K562 (cell line): ENCODE results near the gene ACSL6. TPM values are rescaled to one million over a fixed set of nuclear protein-coding genes. Genes with fewer than 3 reads are reported as not detected.

Source experiments
- ATAC-seq: fragments of 200-7000 bp; cut with Tn5 transposase; 3 replicates; pipeline ENCODE4 v1.9.1; 2020; ENCODE audit warnings: moderate library complexity
- BruUV-seq: library from RNA; stranded (reverse); fragments of 400-500 nt; replicated peaks from 2 replicates; lab custom pipeline; 2021; lab: Mats Ljungman, UMichigan
- CTCF ChIA-PET: fragments of 300-600 bp; formaldehyde crosslinking; extraction: SDS; loops from one replicate; lab custom pipeline; 2021; ENCODE audit warnings: low intra/inter-chr PET ratio; lab: Yijun Ruan, JAX
- POLR2A ChIA-PET: fragments of 300-600, 350-650 bp; sonication (Branson Sonifier 250); formaldehyde crosslinking; extraction: SDS; loops from one replicate; lab custom pipeline; 2021; ENCODE audit warnings: antibody characterized with exemption, inconsistent platforms; lab: Yijun Ruan, JAX
- DNase-seq, 4 experiments: peaks; one replicate each; pipeline versions ENCODE4 v3.0.0 to v3.0.0-alpha.2; 2011 to 2018; ENCODE audit warnings: low spot score in 3 of 4, mixed read lengths in 3 of 4; ENCODE audit errors: extremely low read depth in 1 of 4
- FAIRE-seq: peaks from 2 replicates; lab custom pipeline; 2011; peaks lifted over from hg19 to GRCh38; lab: Jason Lieb, UNC
- H2AFZ ChIP-seq: 2 replicates; pipeline ENCODE4 v1.6.0; 2011; ENCODE audit warnings: low read depth, low read length, control low read depth, inconsistent platforms
- H3K27ac ChIP-seq: fragments of 200-600 bp; 3 replicates; pipeline ENCODE4 v1.8.0; 2011; ENCODE audit warnings: low read depth, mild to moderate bottlenecking, control low read depth, inconsistent platforms, low read length, moderate library complexity, mixed read lengths; ENCODE audit errors: extremely low read depth
- H3K27me3 ChIP-seq, 2 experiments: fragments of 300-600 bp in 1 of 2; 2 replicates in 1 of 2; 3 replicates in 1 of 2; pipeline versions ENCODE4 v1.6.0 to v1.8.0; 2011; ENCODE audit warnings: inconsistent platforms in 2 of 2, low read length in 2 of 2, mild to moderate bottlenecking in 1 of 2, mixed read lengths in 1 of 2, moderate library complexity in 1 of 2; ENCODE audit not compliant: control insufficient read depth in 2 of 2, insufficient read depth in 2 of 2
- H3K36me3 ChIP-seq: fragments of 300-600 bp; 3 replicates; pipeline ENCODE4 v1.8.0; 2011; ENCODE audit warnings: mild to moderate bottlenecking, low read length, inconsistent platforms; ENCODE audit not compliant: control insufficient read depth, insufficient read depth
- H3K4me1 ChIP-seq, 2 experiments: fragments of 200-600 bp in 1 of 2; replicated peaks in 1 of 2; 2 replicates in 1 of 2; 3 replicates in 1 of 2; pipeline versions ENCODE4 v1.5.1 to v1.8.0; 2011; ENCODE audit warnings: inconsistent platforms in 2 of 2, low read length in 2 of 2, mild to moderate bottlenecking in 1 of 2, mixed read lengths in 1 of 2, moderate library complexity in 1 of 2; ENCODE audit not compliant: control insufficient read depth in 2 of 2, insufficient read depth in 2 of 2
- H3K4me2 ChIP-seq: 2 replicates; pipeline ENCODE4 v1.6.1; 2011; ENCODE audit warnings: low read length, control low read depth, inconsistent platforms, mixed read lengths; ENCODE audit not compliant: insufficient read depth
- H3K4me3 ChIP-seq: fragments of 200-600 bp; sonication (generic), shearing (Covaris generic); 2 replicates; pipeline ENCODE4 v1.5.1; 2016; ENCODE audit warnings: control low read depth, inconsistent platforms
- H3K79me2 ChIP-seq: fragments of 200-600 bp; 3 replicates; pipeline ENCODE4 v1.8.0; 2011; ENCODE audit warnings: low read length, inconsistent platforms; ENCODE audit not compliant: control insufficient read depth, insufficient read depth
- H3K9ac ChIP-seq, 2 experiments: 2 replicates each; pipeline versions ENCODE4 v1.6.0 to v1.6.1; 2011; ENCODE audit warnings: low read depth in 2 of 2, low read length in 2 of 2, control low read depth in 1 of 2, inconsistent platforms in 1 of 2, mild to moderate bottlenecking in 1 of 2, mixed read lengths in 1 of 2; ENCODE audit not compliant: insufficient read depth in 1 of 2
- H3K9me1 ChIP-seq: one replicate; pipeline ENCODE4 v1.6.0; 2011; ENCODE audit warnings: inconsistent platforms, mild to moderate bottlenecking, low read length, moderate library complexity; ENCODE audit not compliant: control insufficient read depth, insufficient read depth
- H3K9me3 ChIP-seq: replicated peaks from 2 replicates; pipeline ENCODE4 v1.5.1; 2011; ENCODE audit warnings: low read depth, low read length, inconsistent platforms; ENCODE audit not compliant: control insufficient read depth, insufficient read depth
- H4K20me1 ChIP-seq: replicated peaks from 2 replicates; pipeline ENCODE4 v1.6.1; 2011; ENCODE audit warnings: low read length, inconsistent platforms, mixed read lengths; ENCODE audit not compliant: control insufficient read depth, insufficient read depth
- DIDO1 ChIP-seq: fragments of 450-650 bp; IDR thresholded peaks from 2 replicates; pipeline ENCODE4 v1.6.1; 2016; ENCODE audit warnings: low read depth, missing biosample characterization, missing genetic modification characterization
- ESRRA ChIP-seq: fragments of 450-650 bp; IDR thresholded peaks from 2 replicates; pipeline ENCODE4 v1.6.1; 2014; ENCODE audit warnings: low read depth, mild to moderate bottlenecking, moderate library complexity, borderline replicate concordance
- ETV6 ChIP-seq, 3 experiments: fragments of 150-350 bp in 1 of 3; sonication (generic) in 1 of 3; formaldehyde crosslinking in 1 of 3; IDR thresholded peaks; 2 replicates each; pipeline versions ENCODE4 v1.6.1 to v1.8.0; 2014 to 2022; ENCODE audit warnings: borderline replicate concordance in 2 of 3, low read depth in 2 of 3, antibody characterized with exemption in 1 of 3, low read length in 1 of 3, mild to moderate bottlenecking in 1 of 3, missing genetic modification reagents in 1 of 3
- FOS ChIP-seq: IDR thresholded peaks from 3 replicates; pipeline ENCODE4 v1.6.1; 2011; ENCODE audit not compliant: insufficient read length; ENCODE audit errors: extremely low read depth
- MLLT1 ChIP-seq, 2 experiments: fragments of 450-650 bp; IDR thresholded peaks; 2 replicates each; pipeline ENCODE4 v1.6.1; 2016
- NFE2 ChIP-seq: IDR thresholded peaks from 2 replicates; pipeline ENCODE4 v1.6.1; 2014; ENCODE audit warnings: antibody characterized with exemption, low read depth
- TEAD1 ChIP-seq, 2 experiments: fragments of 450-650 bp in 1 of 2; sonication (generic) in 1 of 2; formaldehyde crosslinking; IDR thresholded peaks; 2 replicates each; pipeline versions ENCODE4 v1.4.0 to v1.8.0; 2020 to 2022; ENCODE audit warnings: mild to moderate bottlenecking in 2 of 2, missing genetic modification reagents in 1 of 2
- ZNF124 ChIP-seq: sonication (generic); formaldehyde crosslinking; IDR thresholded peaks from 2 replicates; pipeline ENCODE4 v1.8.1; 2022; ENCODE audit warnings: missing genetic modification reagents
- ZNF445 ChIP-seq: fragments of 250-450 bp; sonication (Bioruptor Pico); IDR thresholded peaks from 2 replicates; pipeline ENCODE4 v1.4.0; 2020; ENCODE audit warnings: low read depth, mild to moderate bottlenecking, moderate library complexity
- ZNF639 ChIP-seq, 2 experiments: fragments of 200-800 bp in 1 of 2; sonication (Bioruptor generic) in 1 of 2; sonication (generic) in 1 of 2; formaldehyde crosslinking in 1 of 2; IDR thresholded peaks in 1 of 2; conservative IDR thresholded peaks in 1 of 2; 2 replicates each; pipeline versions ENCODE4 v1.5.0 to v1.6.1; 2016 to 2020; ENCODE audit warnings: missing compliant biosample characterization in 1 of 2, missing genetic modification characterization in 1 of 2, missing genetic modification reagents in 1 of 2
- ZNF644 ChIP-seq: fragments of 200-800 bp; sonication (Bioruptor generic); IDR thresholded peaks from 2 replicates; pipeline ENCODE4 v1.6.1; 2016; ENCODE audit warnings: low read depth, missing genetic modification characterization, missing compliant biosample characterization
- ZNF717 ChIP-seq: fragments of 250-450 bp; sonication (Bioruptor Pico); IDR thresholded peaks from 2 replicates; pipeline ENCODE4 v1.5.0; 2021
- WGBS: fragments of 100-300 bp; shearing (Covaris generic); methylation state at CpG from one replicate; pipeline ENCODE4 v1.1.6; 2016; ENCODE audit warnings: low coverage, mixed read lengths; ENCODE audit not compliant: insufficient coverage; ENCODE audit errors: missing lambda C conversion rate; 5-methylcytosine and 5-hydroxymethylcytosine counted together
- in situ Hi-C: fragments of 300-500 bp; cut with MboI; formaldehyde crosslinking; loops from 4 replicates; pipeline ENCODE4 v1.15.0; 2018; ENCODE audit warnings: inconsistent platforms, mixed read lengths
- intact Hi-C: fragments of 100-400 bp; cut with micrococcal nuclease; formaldehyde crosslinking; loops from 2 replicates; pipeline ENCODE4 v1.14.2; 2022
- polyA plus RNA-seq, 8 experiments: library from polyadenylated mRNA; depleted of rRNA in 4 of 8; stranded (reverse) in 5 of 8; unstranded in 3 of 8; fragments of >200 nt; fragmentation: Nextera tagmentation in 2 of 8; fragmentation: Illumina TruSeq in 1 of 8; extraction: Ambion mirVana in 2 of 8; extraction: Trizol in 1 of 8; gene quantifications; 2 replicates each; pipeline versions ENCODE4 v1.2.1 to v1.2.3, GENCODE V29; 2011 to 2014; ENCODE audit warnings: inconsistent platforms in 1 of 8, missing spikeins in 1 of 8
- total RNA-seq, 7 experiments: library from RNA; depleted of rRNA in 6 of 7; stranded (reverse); fragments of >200 nt in 6 of 7; fragmentation: Illumina TruSeq in 2 of 7; extraction: Trizol in 2 of 7; gene quantifications; 2 replicates each; pipeline versions ENCODE4 v1.2.1 to v1.2.3, GENCODE V29; 2011 to 2021; ENCODE audit warnings: low replicate concordance in 1 of 7

Gene ACSL6
- total and polyA plus RNA-seq, 9 of the 15 experiments (the other 6 are each of a cell fraction or from before 2014, with no cell fraction given): 0.50 to 1.5 (median 0.69) TPM

- no TSS peak for BruUV-seq
- H3K4me1 ChIP-seq: peaks cover 5 to 8% of the 10 kb centered on the region in 2 experiments; a peak in 4 of 5 replicates
- 59% methylated on average over 3 of the region's 3 CpGs for WGBS
- H3K27me3 ChIP-seq: no peaks in the 10 kb centered on the region
- H3K9me1 ChIP-seq: no peaks in the 10 kb centered on the region
- no peaks in the 10 kb centered on the region for H3K9me3 ChIP-seq
- H3K79me2 ChIP-seq: no peaks in the 10 kb centered on the region
- POLR2A ChIA-PET: interaction anchor here (0.6 to 1.7 kb wide), 3 partner anchors 8 to 14 kb away, joined by 3 to 10 read pairs (median 3); no protein-coding TSS in a partner anchor
- intact Hi-C loops (loop anchor here (5.0 to 10.0 kb wide), 3 partner anchors 258 to 583 kb away; no protein-coding TSS in a partner anchor), in situ Hi-C loops (loop anchor here (25.0 kb wide), 1 partner anchor 568 kb away; no protein-coding TSS in a partner anchor)
- H3K4me2 ChIP-seq: no peak overlapping the region
- DNase-seq (no peak), ATAC-seq (no peak), FAIRE-seq (no peak)
- no peak overlapping the region for H2AFZ ChIP-seq
- H4K20me1 ChIP-seq: peaks cover 11% of the 10 kb centered on the region; the same call in 1 of the 2 replicates
- CTCF ChIA-PET: interaction anchor here (2.8 kb wide), 1 partner anchor 415 kb away, joined by 28 read pairs; no protein-coding TSS in a partner anchor
- TF ChIP-seq FOS: no peak
- TF ChIP-seq MLLT1 (IDR thresholded peaks at IDR 0.05): no peak
- TF ChIP-seq ETV6 (IDR thresholded peaks at IDR 0.05; ENCODE audit: borderline replicate concordance in 1 of 2, low read depth in 2 of 2, low read length in 1 of 2): no peak
- no peak for TF ChIP-seq ETV6 (CRISPR knock-in tag; IDR thresholded peaks at IDR 0.05; ENCODE audit: borderline replicate concordance)
- TF ChIP-seq TEAD1 (CRISPR knock-in tag; IDR thresholded peaks at IDR 0.05): no peak
- no peak for TF ChIP-seq DIDO1 (tag)
- TF ChIP-seq ESRRA: no peak
- TF ChIP-seq NFE2: no peak
- no peak for TF ChIP-seq ZNF639 (CRISPR knock-in tag; conservative IDR thresholded peaks at IDR 0.05 in 1 of 2, IDR thresholded peaks at IDR 0.05 in 1 of 2)
- no peak for TF ChIP-seq ZNF644
- TF ChIP-seq ZNF717 (CRISPR knock-in tag): no peak
- no peak for TF ChIP-seq ZNF124
- TF ChIP-seq ZNF445 (CRISPR knock-in tag): no peak
- H3K27ac ChIP-seq: no peak overlapping the region
- H3K4me3 ChIP-seq: no peak overlapping the region
- H3K9ac ChIP-seq: no peak overlapping the region
- no peaks in the 10 kb centered on the region for H3K36me3 ChIP-seq
Measured at GRCh38 chr5:132005591-132005990, 5.9 kb downstream of the ACSL6 start.
